HepG2 (cell line): ENCODE results near the gene TMEM80. TPM values are rescaled to one million over a fixed set of nuclear protein-coding genes. Genes with fewer than 3 reads are reported as not detected.

Experiments
- HDAC2 ChIP-seq: sonication (generic); formaldehyde crosslinking; IDR thresholded peaks from 2 replicates; pipeline ENCODE4 v1.4.0; 2020; ENCODE audit warnings: missing genetic modification reagents
- HNF4A ChIP-seq: sonication (generic); formaldehyde crosslinking; IDR thresholded peaks from 2 replicates; pipeline ENCODE4 v1.4.0; 2020; ENCODE audit warnings: missing genetic modification reagents
- PLSCR1 ChIP-seq: sonication (generic); formaldehyde crosslinking; IDR thresholded peaks from 2 replicates; pipeline ENCODE4 v1.5.0; 2020; ENCODE audit warnings: missing genetic modification reagents, mild to moderate bottlenecking, borderline replicate concordance
- RBM39 ChIP-seq: fragments of 200-400 bp; formaldehyde crosslinking; IDR thresholded peaks from one replicate; pipeline ENCODE4 v1.6.1; 2018; ENCODE audit warnings: antibody characterized with exemption, mild to moderate bottlenecking, low read depth, low read length; ENCODE audit not compliant: poor library complexity, severe bottlenecking
- TP53 ChIP-seq: sonication (generic); formaldehyde crosslinking; conservative IDR thresholded peaks from 2 replicates; pipeline ENCODE4 v1.4.0; 2020; ENCODE audit warnings: missing genetic modification reagents
- U2AF2 ChIP-seq: fragments of 200-400 bp; formaldehyde crosslinking; IDR thresholded peaks from 2 replicates; pipeline ENCODE4 v1.6.1; 2017; ENCODE audit warnings: low read depth, mild to moderate bottlenecking, low read length
- UBTF ChIP-seq: sonication (generic); formaldehyde crosslinking; IDR thresholded peaks from 2 replicates; pipeline ENCODE4 v1.4.0; 2020; ENCODE audit warnings: mild to moderate bottlenecking, missing genetic modification reagents
- ZBTB49 ChIP-seq: sonication (generic); formaldehyde crosslinking; IDR thresholded peaks from 2 replicates; pipeline ENCODE4 v1.4.0; 2020; ENCODE audit warnings: missing genetic modification reagents, borderline replicate concordance
- ZNF12 ChIP-seq: sonication (generic); formaldehyde crosslinking; IDR thresholded peaks from 2 replicates; pipeline ENCODE4 v1.5.0; 2020; ENCODE audit warnings: missing genetic modification reagents
- ZNF20 ChIP-seq: sonication (generic); formaldehyde crosslinking; IDR thresholded peaks from 2 replicates; pipeline ENCODE4 v1.4.0; 2020; ENCODE audit warnings: mild to moderate bottlenecking, moderate library complexity, missing genetic modification reagents
- ZNF510 ChIP-seq: sonication (generic); formaldehyde crosslinking; IDR thresholded peaks from 2 replicates; pipeline ENCODE4 v1.4.0; 2020; ENCODE audit warnings: low read depth, mild to moderate bottlenecking, missing genetic modification reagents
- ZNF576 ChIP-seq: sonication (generic); formaldehyde crosslinking; IDR thresholded peaks from 2 replicates; pipeline ENCODE4 v1.4.0; 2020; ENCODE audit warnings: mild to moderate bottlenecking, missing genetic modification reagents
- ZNF687 ChIP-seq: sonication (generic); formaldehyde crosslinking; IDR thresholded peaks from 2 replicates; pipeline ENCODE4 v1.5.1; 2020; ENCODE audit warnings: mild to moderate bottlenecking, missing genetic modification reagents, moderate library complexity
- ZNF768 ChIP-seq: sonication (generic); formaldehyde crosslinking; IDR thresholded peaks from 2 replicates; pipeline ENCODE4 v1.4.0; 2020; ENCODE audit warnings: missing genetic modification reagents
- polyA plus RNA-seq, 8 experiments: library from polyadenylated mRNA; depleted of rRNA in 3 of 8; stranded (reverse) in 7 of 8; unstranded in 1 of 8; fragments of >200 nt; fragmentation: Illumina TruSeq in 4 of 8; extraction: Trizol in 4 of 8; gene quantifications; 2 replicates each; pipeline versions ENCODE4 v1.2.1 to v1.2.3, GENCODE V29; 2011 to 2016; ENCODE audit warnings: low read depth in 4 of 8, missing spikeins in 1 of 8, mixed read lengths in 1 of 8; ENCODE audit not compliant: insufficient read depth in 1 of 8
- total RNA-seq, 5 experiments: library from RNA; depleted of rRNA; stranded (reverse); fragments of >200 nt; fragmentation: Illumina TruSeq; extraction: Trizol; gene quantifications; 2 replicates each; pipeline ENCODE4 v1.2.3, GENCODE V29; 2016; ENCODE audit warnings: low read depth in 1 of 5

The TMEM80 gene
- total and polyA plus RNA-seq, 2 of the 13 experiments (the other 11 are each of a cell fraction or from before 2014, with no cell fraction given) = 5.6 to 17.1 TPM

GRCh38 chr11:721741-722345, 26.2 kb downstream of the TMEM80 start (continued):
- no peak for TF ChIP-seq ZBTB49
- no peak for TF ChIP-seq ZNF510 (CRISPR knock-in tag)
- no peak for TF ChIP-seq ZNF12 (CRISPR knock-in tag)
- no peak for TF ChIP-seq U2AF2
- TF ChIP-seq HNF4A (CRISPR knock-in tag) = peak; percentile 28; the same call in 1 of the 2 replicates
- no peak for TF ChIP-seq PLSCR1
- TF ChIP-seq TP53 = no peak
- TF ChIP-seq UBTF (CRISPR knock-in tag) = no peak
- peak; percentile 35; the same call in 1 of the 2 replicates for TF ChIP-seq ZNF687 (CRISPR knock-in tag)
- TF ChIP-seq ZNF20 = no peak
- TF ChIP-seq RBM39 = no peak
- no peak for TF ChIP-seq HDAC2
- no peak for TF ChIP-seq ZNF768
- no peak for TF ChIP-seq ZNF576 (CRISPR knock-in tag)
